SK-N-MC (cell line): ENCODE data around the gene KLHL35.

Experiments
- EZH2 ChIP-seq: fragments of 200-600 bp; sonication (generic); IDR thresholded peaks from one replicate; pipeline ENCODE4 v1.6.1; 2017; ENCODE audit warnings: antibody characterized with exemption
- POLR2AphosphoS5 ChIP-seq: IDR thresholded peaks from 2 replicates; pipeline ENCODE4 v1.6.1; 2012; ENCODE audit warnings: mild to moderate bottlenecking, low read depth, low read length, borderline replicate concordance

DNA sequence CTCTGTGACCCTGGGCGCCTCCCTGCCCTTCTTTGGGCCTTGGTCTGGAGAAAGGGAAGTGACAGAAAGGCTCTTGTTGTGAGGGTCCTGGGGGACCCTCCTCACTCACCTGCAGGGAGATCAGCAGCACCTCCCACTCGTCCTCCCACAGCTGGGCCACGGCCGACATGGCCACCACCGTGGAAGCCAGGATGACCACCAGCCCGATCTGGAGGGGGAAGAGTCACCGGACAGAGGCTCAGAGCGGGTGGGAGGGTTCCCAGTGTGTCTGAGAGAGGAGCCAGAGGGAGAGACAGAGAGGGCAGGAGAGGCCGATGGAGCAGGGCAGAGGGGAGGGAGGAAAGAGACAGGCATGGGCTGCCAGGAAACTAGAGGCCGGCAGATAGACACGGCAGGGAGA is 16.8 kb upstream of the KLHL35 start:
- no peak for TF ChIP-seq POLR2AphosphoS5
- TF ChIP-seq EZH2: no peak
